ENCODE results near the gene GGT5.
"Not testable (repeated sequence)": the region's sequence is repeated elsewhere in the genome, so short reads cannot be mapped to it uniquely, and the experiment has no call there.

DNA sequence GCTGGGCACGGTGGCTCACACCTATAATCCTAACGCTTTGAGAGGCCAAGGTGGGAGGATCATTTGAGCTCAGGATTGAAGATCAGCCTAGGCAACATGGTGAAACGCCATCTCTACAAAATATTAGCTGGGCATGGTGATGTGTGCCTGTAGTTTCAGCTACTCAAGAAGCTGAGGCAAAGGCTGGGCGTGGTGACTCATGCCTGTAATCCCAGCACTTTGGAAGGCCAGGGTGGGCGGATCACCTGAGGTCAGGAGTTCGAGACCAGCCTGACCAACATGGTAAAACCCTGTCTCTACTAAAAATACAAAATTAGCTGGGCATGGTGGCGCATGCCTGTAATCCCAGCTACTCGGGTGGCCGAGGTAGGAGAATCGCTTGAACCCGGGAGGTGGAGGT lies 34.5 kb downstream of the GGT5 start:
- TF ChIP-seq POLR2A (IDR thresholded peaks at IDR 0.05), result not testable (repeated sequence)
- TF ChIP-seq, protein P1, sequence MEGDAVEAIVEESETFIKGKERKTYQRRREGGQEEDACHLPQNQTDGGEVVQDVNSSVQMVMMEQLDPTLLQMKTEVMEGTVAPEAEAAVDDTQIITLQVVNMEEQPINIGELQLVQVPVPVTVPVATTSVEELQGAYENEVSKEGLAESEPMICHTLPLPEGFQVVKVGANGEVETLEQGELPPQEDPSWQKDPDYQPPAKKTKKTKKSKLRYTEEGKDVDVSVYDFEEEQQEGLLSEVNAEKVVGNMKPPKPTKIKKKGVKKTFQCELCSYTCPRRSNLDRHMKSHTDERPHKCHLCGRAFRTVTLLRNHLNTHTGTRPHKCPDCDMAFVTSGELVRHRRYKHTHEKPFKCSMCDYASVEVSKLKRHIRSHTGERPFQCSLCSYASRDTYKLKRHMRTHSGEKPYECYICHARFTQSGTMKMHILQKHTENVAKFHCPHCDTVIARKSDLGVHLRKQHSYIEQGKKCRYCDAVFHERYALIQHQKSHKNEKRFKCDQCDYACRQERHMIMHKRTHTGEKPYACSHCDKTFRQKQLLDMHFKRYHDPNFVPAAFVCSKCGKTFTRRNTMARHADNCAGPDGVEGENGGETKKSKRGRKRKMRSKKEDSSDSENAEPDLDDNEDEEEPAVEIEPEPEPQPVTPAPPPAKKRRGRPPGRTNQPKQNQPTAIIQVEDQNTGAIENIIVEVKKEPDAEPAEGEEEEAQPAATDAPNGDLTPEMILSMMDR (IDR thresholded peaks at IDR 0.05), result not testable (repeated sequence)

Measured in tibial nerve (tissue), 3 donors.